ENCODE measurements around the gene RAB15.

- TF ChIP-seq CTCF (tag by site-specific recombination; IDR thresholded peaks at IDR 0.05) (no peak), ZNF416 (tag by site-specific recombination; IDR thresholded peaks at IDR 0.05) (no peak), MEIS1 (CRISPR knock-in tag; IDR thresholded peaks at IDR 0.05; ENCODE audit: borderline replicate concordance) (no peak), ZNF138 (tag by site-specific recombination; IDR thresholded peaks at IDR 0.05; ENCODE audit: borderline replicate concordance) (no peak), ZNF623 (tag by site-specific recombination; IDR thresholded peaks at IDR 0.05) (no peak), ZBTB7A (tag by site-specific recombination; IDR thresholded peaks at IDR 0.05; ENCODE audit: low read depth) (no peak), ZNF449 (tag by site-specific recombination; IDR thresholded peaks at IDR 0.05) (no peak)
Measured at GRCh38 chr14:64983439-64984310, 11.5 kb upstream of the RAB15 start.
